ENCODE results near the gene BBX. TPM values are rescaled to one million over a fixed set of nuclear protein-coding genes. Genes with fewer than 3 reads are reported as not detected.

Gene BBX
- polyA plus RNA-seq, 1 experiment: 46.1 TPM

- CTCF ChIA-PET: no interaction called here
- POLR2A ChIA-PET: no interaction called here
These were observed 89.2 kb downstream of the BBX start for GRCh38 chr3:107611775-107612469.

DNA sequence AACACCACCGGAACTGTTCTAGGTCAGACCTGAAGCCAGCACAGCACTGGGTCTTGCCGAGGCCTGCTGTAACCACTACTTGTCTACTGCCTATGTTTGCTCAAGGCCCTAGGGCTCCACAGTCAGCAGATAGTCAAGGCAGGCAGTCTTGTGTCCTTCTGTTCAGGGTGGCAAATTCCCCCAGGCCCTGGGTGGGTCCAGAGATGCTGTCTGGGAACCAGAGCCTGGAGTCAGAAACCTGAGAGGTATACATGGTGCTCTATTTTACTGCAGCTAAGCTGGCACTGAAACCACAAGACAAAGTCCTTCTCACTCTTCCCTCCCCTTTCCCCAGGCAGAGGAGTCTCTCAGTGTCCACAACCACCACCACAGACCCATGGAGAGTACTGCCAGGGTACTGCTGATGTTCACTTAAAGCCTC is 89.9 kb downstream of the BBX start:
- no peaks in the 10 kb centered on the region for H3K9me3 ChIP-seq (ENCODE audit: control insufficient read depth, insufficient read depth, low read length)
- CTCF ChIA-PET: no interaction called here
- POLR2A ChIA-PET: no interaction called here
- no peak overlapping the region for H3K27ac ChIP-seq (ENCODE audit: low read depth, low read length)
- TF ChIP-seq, protein P1, sequence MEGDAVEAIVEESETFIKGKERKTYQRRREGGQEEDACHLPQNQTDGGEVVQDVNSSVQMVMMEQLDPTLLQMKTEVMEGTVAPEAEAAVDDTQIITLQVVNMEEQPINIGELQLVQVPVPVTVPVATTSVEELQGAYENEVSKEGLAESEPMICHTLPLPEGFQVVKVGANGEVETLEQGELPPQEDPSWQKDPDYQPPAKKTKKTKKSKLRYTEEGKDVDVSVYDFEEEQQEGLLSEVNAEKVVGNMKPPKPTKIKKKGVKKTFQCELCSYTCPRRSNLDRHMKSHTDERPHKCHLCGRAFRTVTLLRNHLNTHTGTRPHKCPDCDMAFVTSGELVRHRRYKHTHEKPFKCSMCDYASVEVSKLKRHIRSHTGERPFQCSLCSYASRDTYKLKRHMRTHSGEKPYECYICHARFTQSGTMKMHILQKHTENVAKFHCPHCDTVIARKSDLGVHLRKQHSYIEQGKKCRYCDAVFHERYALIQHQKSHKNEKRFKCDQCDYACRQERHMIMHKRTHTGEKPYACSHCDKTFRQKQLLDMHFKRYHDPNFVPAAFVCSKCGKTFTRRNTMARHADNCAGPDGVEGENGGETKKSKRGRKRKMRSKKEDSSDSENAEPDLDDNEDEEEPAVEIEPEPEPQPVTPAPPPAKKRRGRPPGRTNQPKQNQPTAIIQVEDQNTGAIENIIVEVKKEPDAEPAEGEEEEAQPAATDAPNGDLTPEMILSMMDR (IDR thresholded peaks at IDR 0.05; ENCODE audit: low read depth, low read length): no peak
- H3K4me3 ChIP-seq (ENCODE audit: low read depth, low read length): no peak overlapping the region
- no peak for DNase-seq (ENCODE audit: low read depth, low spot score)
- no peaks in the 10 kb centered on the region for H3K27me3 ChIP-seq (ENCODE audit: control insufficient read depth, insufficient read depth, low read length)

More at GRCh38 chr3:107611775-107612469, 89.2 kb downstream of the BBX start:
- Histone ChIP-seq H3K9me3 (ENCODE audit: control insufficient read depth, insufficient read depth, low read length) (no peaks in the 10 kb centered on the region), H3K4me3 (ENCODE audit: low read depth, low read length) (no peak overlapping the region), H3K27ac (ENCODE audit: low read depth, low read length) (no peak overlapping the region), H3K27me3 (ENCODE audit: control insufficient read depth, insufficient read depth, low read length) (no peaks in the 10 kb centered on the region)
- TF ChIP-seq, protein P1 (IDR thresholded peaks at IDR 0.05; ENCODE audit: low read depth, low read length): no peak
- no peak for DNase-seq (ENCODE audit: low read depth, low spot score)

- no peaks in the 10 kb centered on the region for H3K9me3 ChIP-seq (ENCODE audit: control insufficient read depth, insufficient read depth, low read length)
- ChIA-PET POLR2A (no interaction called here), CTCF (no interaction called here)
- no peak overlapping the region for H3K27ac ChIP-seq (ENCODE audit: low read depth, low read length)
- DNase-seq (ENCODE audit: low read depth, low spot score): no peak
- no peak overlapping the region for H3K4me3 ChIP-seq (ENCODE audit: low read depth, low read length)
- no peaks in the 10 kb centered on the region for H3K27me3 ChIP-seq (ENCODE audit: control insufficient read depth, insufficient read depth, low read length)
- TF ChIP-seq, protein P1 (IDR thresholded peaks at IDR 0.05; ENCODE audit: low read depth, low read length): no peak
These were observed 96.8 kb downstream of the BBX start for GRCh38 chr3:107619549-107619948.

DNA sequence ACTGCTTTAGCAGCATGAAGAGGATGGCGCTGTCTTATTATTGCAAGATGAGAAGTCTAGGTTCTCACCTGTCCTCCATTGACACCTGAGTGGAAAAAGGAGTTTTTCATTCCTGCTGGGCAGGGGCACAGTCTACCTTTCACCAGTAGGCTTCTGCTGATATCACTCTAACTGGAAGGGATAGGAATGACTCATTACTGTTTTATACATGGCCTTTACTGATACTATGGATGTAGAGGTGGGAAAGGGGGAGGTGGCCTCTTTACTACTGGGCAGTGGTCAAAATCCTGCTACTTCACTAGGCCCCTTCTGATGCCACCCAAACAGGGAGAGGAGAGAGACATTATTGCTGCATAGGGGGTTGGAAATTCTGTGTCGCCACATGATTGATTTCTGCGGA is 97.8 kb downstream of the BBX start:
- H3K4me3 ChIP-seq (ENCODE audit: low read depth, low read length): no peak overlapping the region
- H3K27ac ChIP-seq (ENCODE audit: low read depth, low read length): no peak overlapping the region
- POLR2A ChIA-PET: no interaction called here
- TF ChIP-seq, protein P1 (IDR thresholded peaks at IDR 0.05; ENCODE audit: low read depth, low read length): 0 out of 2 replicates have a peak, but pooled peaks have one; percentile 1
- H3K27me3 ChIP-seq (ENCODE audit: control insufficient read depth, insufficient read depth, low read length): no peaks in the 10 kb centered on the region
- CTCF ChIA-PET: no interaction called here
- DNase-seq (ENCODE audit: low read depth, low spot score): no peak
- no peaks in the 10 kb centered on the region for H3K9me3 ChIP-seq (ENCODE audit: control insufficient read depth, insufficient read depth, low read length)

- Histone ChIP-seq H3K9me3 (ENCODE audit: control insufficient read depth, insufficient read depth, low read length) (no peaks in the 10 kb centered on the region), H3K27ac (ENCODE audit: low read depth, low read length) (no peak overlapping the region), H3K4me3 (ENCODE audit: low read depth, low read length) (no peak overlapping the region), H3K27me3 (ENCODE audit: control insufficient read depth, insufficient read depth, low read length) (no peaks in the 10 kb centered on the region)
- no peak for DNase-seq (ENCODE audit: low read depth, low spot score)
- ChIA-PET CTCF (interaction anchor here (0.6 kb wide), 1 partner anchor 54 kb away, joined by 5 read pairs; no protein-coding TSS in a partner anchor), POLR2A (no interaction called here)
- TF ChIP-seq, protein P1 (IDR thresholded peaks at IDR 0.05; ENCODE audit: low read depth, low read length): no peak
These were observed 98.7 kb downstream of the BBX start for GRCh38 chr3:107621465-107621864.
